Stimulated activated CD8-positive, alpha-beta memory T cell treated with anti-CD3 and anti-CD28 coated beads, Interleukin-12 subunit alpha, Interleukin-12 subunit beta, amount 100 ng/mL, for 4 hours (primary cell): ENCODE results near the gene TUBA8.
"Not testable (repeated sequence)": the region's sequence is repeated elsewhere in the genome, so short reads cannot be mapped to it uniquely, and the experiment has no call there.

Experiments used
- DNase-seq: peaks from one replicate; pipeline ENCODE4 v3.0.0-alpha.2; 2020; ENCODE audit warnings: low read depth

TUBA8 gene

GRCh38 chr22:18110194-18110953 lies at the start of gene TUBA8:
Gene TUBA8 (plus strand): TSS chr22:18110809. CDS start chr22:18110866, 57 bp downstream.
- peak; percentile 41 for DNase-seq

- DNase-seq: no peak
Observed at GRCh38 chr22:18062421-18062820, 48.2 kb upstream of the TUBA8 start.

GRCh38 chr22:18063306-18063705 lies 47.3 kb upstream of the TUBA8 start:
- DNase-seq: no peak

GRCh38 chr22:18063715-18064114 lies 46.9 kb upstream of the TUBA8 start:
- DNase-seq: not testable (repeated sequence)

- DNase-seq: no peak
Observed at GRCh38 chr22:18064636-18065035, 46.0 kb upstream of the TUBA8 start.

GRCh38 chr22:18065256-18065655 lies 45.4 kb upstream of the TUBA8 start:
- DNase-seq: no peak

GRCh38 chr22:18066181-18066859 lies 44.3 kb upstream of the TUBA8 start:
- no peak for DNase-seq

GRCh38 chr22:18067121-18067520 lies 43.5 kb upstream of the TUBA8 start:
- DNase-seq: no peak

GRCh38 chr22:18067548-18068341 lies 42.9 kb upstream of the TUBA8 start:
- no peak for DNase-seq

- DNase-seq: no peak
Observed at GRCh38 chr22:18068381-18068988, 42.1 kb upstream of the TUBA8 start.

GRCh38 chr22:18069041-18069440 lies 41.6 kb upstream of the TUBA8 start:
- no peak for DNase-seq

GRCh38 chr22:18070041-18070440 lies 40.6 kb upstream of the TUBA8 start:
- no peak for DNase-seq

- DNase-seq: no peak
Observed at GRCh38 chr22:18070556-18071306, 39.9 kb upstream of the TUBA8 start.

GRCh38 chr22:18071307-18071967 lies 39.2 kb upstream of the TUBA8 start:
- not testable (repeated sequence) for DNase-seq

- no peak for DNase-seq
Observed at GRCh38 chr22:18071968-18072310, 38.7 kb upstream of the TUBA8 start.

GRCh38 chr22:18073467-18073866 lies 37.1 kb upstream of the TUBA8 start:
- DNase-seq: no peak

- not testable (repeated sequence) for DNase-seq
Observed at GRCh38 chr22:18073927-18074326, 36.7 kb upstream of the TUBA8 start.

- DNase-seq: no peak
Observed at GRCh38 chr22:18075101-18075719, 35.4 kb upstream of the TUBA8 start.

- no peak for DNase-seq
Observed at GRCh38 chr22:18075720-18076497, 34.7 kb upstream of the TUBA8 start.

GRCh38 chr22:18077087-18077638 lies 33.4 kb upstream of the TUBA8 start:
- DNase-seq: no peak
